Fibroblast of skin of abdomen (primary cell): ENCODE measurements around the gene PRB4. TPM values are rescaled to one million over a fixed set of nuclear protein-coding genes. Genes with fewer than 3 reads are reported as not detected.
"Not testable (repeated sequence)": the region's sequence is repeated elsewhere in the genome, so short reads cannot be mapped to it uniquely, and the experiment has no call there.

ENCODE experiments used
- DNase-seq: peaks from one replicate; pipeline ENCODE4 v3.0.0-alpha.2; 2013
- polyA plus RNA-seq, 2 experiments: library from polyadenylated mRNA; unstranded; fragments of 120-200 nt; gene quantifications; one replicate each; pipeline ENCODE4 v1.2.1, GENCODE V29; 2013; ENCODE audit not compliant: insufficient read length in 2 of 2

The PRB4 gene
- not detected for polyA plus RNA-seq (2013, experiment 1 of 2; ENCODE audit: insufficient read length)
- not detected for polyA plus RNA-seq (2013, experiment 2 of 2; ENCODE audit: insufficient read length)

GRCh38 chr12:11310336-11310735 is at the start of gene PRB4:
TSS of gene PRB4 (minus strand) at chr12:11310436. CDS start at chr12:11310398, 38 bp downstream.
- DNase-seq = no peak

- not testable (repeated sequence) for DNase-seq
Measured at GRCh38 chr12:11351736-11352135, 41.5 kb upstream of the PRB4 start.

- DNase-seq = no peak
Measured at GRCh38 chr12:11348439-11348838, 38.2 kb upstream of the PRB4 start.

- no peak for DNase-seq
Measured at GRCh38 chr12:11347810-11348209, 37.6 kb upstream of the PRB4 start.

GRCh38 chr12:11344500-11344899 is 34.3 kb upstream of the PRB4 start:
- no peak for DNase-seq

- DNase-seq = no peak
Measured at GRCh38 chr12:11324426-11324825, 14.2 kb upstream of the PRB4 start.

- peak; percentile 1 for DNase-seq
Measured at GRCh38 chr12:11321980-11322379, 11.7 kb upstream of the PRB4 start.

- no peak for DNase-seq
Measured at GRCh38 chr12:11307143-11307542, 3.1 kb downstream of the PRB4 start.

- DNase-seq = no peak
Measured at GRCh38 chr12:11273449-11273848, 36.8 kb downstream of the PRB4 start.

GRCh38 chr12:11269607-11270006 is 40.6 kb downstream of the PRB4 start, which contains the start of gene PRB3:
TSS of gene PRB3 (minus strand) at chr12:11269707. CDS start at chr12:11269669, 38 bp downstream.
- DNase-seq = no peak

- DNase-seq = no peak
Measured at GRCh38 chr12:11264501-11264900, 45.7 kb downstream of the PRB4 start.
